Activated CD4-positive, alpha-beta T cell treated with anti-CD3 and anti-CD28 coated beads, Interleukin-10, Interleukin-2, amounts not matched to agents 100 ng/mL and 50 ng/mL, durations not matched to agents 16 hours and 8 hours (primary cell): ENCODE results near the gene RDH13.
"Not testable (repeated sequence)": the region's sequence is repeated elsewhere in the genome, so short reads cannot be mapped to it uniquely, and the experiment has no call there.

Experiments
- DNase-seq: peaks from one replicate; pipeline ENCODE4 v3.0.0-alpha.2; 2020

The RDH13 gene

GRCh38 chr19:55010561-55010960, 52.4 kb downstream of the RDH13 start:
- DNase-seq = not testable (repeated sequence)

- DNase-seq = not testable (repeated sequence)
Observed at GRCh38 chr19:55008781-55009180, 54.2 kb downstream of the RDH13 start.

GRCh38 chr19:55008189-55008588, 54.8 kb downstream of the RDH13 start:
- DNase-seq = not testable (repeated sequence)

DNA sequence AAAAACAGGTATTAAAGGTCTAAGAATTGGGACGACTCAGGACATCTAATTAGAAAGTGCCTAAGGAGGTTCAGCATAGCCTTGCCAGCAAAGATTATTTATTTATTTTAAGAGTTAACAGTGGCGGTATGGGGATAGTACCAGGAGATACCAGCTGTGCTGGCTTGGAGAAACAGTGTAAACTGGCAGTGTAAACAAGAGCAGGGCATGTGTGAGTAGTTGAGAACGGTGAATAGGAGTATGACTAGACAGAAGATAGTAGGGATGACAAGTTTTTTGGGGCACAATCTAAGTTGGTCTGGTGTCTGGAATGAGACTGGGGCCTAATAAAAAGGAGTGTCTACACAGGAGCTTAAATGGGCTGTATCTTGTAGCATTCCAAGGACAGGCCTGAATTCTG, 55.4 kb downstream of the RDH13 start:
- not testable (repeated sequence) for DNase-seq

DNA sequence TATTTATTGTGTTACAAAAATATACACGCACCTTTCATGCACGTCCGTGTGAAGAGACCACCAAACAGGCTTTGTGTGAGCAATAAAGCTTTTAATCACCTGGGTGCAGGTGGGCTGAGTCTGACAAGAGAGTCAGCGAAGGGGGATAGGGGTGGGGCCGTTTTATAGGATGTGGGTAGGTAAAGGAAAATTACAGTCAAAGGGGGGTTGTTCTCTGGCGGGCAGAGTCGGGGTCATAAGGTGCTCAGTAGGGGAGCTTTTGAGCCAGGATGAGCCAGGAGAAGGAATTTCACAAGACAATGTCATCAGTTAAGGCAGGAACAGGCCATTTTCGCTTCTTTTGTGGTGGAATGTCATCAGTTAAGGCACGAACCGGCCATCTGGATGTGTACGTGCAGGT, 56.2 kb downstream of the RDH13 start:
- DNase-seq = not testable (repeated sequence)

DNA sequence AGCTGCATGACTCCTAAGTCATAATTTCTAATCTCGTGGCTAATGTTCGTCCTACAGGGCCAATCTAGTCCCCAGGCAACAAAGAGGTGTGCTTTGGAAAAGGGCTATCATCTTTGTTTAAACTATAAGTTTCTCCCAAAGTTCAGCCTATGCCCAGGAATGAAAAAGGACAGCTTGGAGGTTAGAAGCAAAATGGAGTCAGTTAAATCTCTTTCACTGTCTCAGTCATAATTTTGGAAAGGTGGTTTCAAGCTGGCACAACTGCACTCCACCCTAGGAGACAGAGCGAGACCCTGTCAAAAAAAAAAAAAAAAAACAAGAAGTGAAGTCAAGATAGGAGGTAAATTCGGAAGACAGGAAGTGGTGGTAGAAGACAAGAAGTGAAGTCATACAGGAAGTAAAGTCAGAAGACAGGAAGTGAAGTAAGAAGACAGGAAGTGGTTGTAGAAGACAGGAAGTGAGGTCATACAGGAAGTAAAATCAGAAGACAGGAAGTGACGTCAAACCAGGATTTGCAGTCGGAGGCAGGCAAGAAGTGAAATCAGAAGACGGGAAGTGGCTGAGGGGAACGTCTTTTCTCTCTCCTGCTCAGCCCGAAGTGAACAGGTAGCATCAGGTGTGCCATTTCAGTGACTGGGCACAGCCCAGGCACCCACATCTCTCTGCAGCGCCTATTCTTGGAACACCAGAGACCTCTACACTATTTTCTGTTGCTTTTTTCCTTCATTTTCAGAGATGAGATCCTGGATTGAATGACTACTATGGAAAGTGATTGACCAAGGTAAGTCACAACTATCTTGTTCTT, 57.1 kb downstream of the RDH13 start:
- DNase-seq = peak; percentile 90

DNA sequence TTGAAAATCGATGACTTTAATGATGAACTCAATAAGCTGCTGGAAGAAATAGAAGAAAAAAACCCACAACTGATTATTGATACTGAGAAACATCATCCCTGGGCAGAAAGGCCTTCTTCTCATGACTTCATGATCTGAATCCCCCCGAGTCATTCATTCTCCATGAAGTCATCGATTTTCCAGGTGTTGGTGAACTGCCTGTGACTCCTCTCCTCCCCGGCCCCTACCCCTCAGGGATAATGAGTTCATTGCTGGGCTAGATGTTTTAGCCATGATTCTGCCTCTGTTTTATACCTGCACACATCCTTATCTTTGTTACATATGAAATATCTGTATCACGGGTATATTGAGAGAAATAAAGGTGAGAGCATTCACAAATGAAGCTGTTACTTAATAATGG, 62.2 kb downstream of the RDH13 start:
- DNase-seq = no peak

DNA sequence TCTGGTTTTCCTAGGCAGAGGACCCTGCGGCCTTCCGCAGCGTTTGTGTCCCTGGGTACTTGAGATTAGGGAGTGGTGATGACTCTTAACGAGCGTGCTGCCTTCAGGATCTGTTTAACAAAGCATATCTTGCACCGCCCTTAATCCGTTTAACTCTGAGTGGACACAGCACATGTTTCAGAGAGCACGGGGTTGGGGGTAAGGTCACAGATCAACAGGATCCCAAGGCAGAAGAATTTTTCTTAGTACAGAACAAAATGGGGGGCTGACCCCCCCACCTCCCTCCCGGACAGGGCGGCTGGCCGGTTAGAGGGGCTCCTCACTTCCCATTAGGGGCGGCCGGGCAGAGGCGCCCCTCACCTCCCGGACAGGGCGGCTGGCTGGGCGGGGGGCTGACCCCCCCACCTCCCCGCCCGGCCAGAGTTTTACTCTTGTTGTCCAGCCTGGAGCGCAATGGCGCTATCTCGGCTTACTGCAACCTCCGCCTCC, 64.2 kb downstream of the RDH13 start:
- not testable (repeated sequence) for DNase-seq

DNA sequence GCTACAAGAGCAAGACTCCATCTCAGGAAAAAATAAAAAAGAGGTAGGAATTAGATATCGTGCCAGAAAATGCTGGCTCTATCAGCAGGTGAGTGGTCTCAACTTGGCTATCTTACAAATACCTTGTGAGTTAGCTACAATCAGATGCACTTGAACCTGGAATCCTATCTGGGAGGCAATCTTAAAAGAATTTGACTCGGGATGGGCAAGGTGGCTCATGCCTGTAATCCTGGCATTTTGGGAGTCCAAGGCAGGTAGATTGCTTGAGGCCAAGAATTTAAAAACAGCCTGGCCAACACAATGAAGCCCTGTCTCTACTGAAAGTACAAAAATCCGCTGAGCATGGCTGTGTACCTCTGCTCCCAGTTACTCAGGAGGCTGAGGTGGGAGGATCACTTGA, 67.4 kb downstream of the RDH13 start:
- DNase-seq = no peak
